HAP-1 (cell line): Measurements from ENCODE around the gene ZNF688.
"Not testable (repeated sequence)": the region's sequence is repeated elsewhere in the genome, so short reads cannot be mapped to it uniquely, and the experiment has no call there.

Source experiments
- DNase-seq, 2 experiments: peaks; one replicate each; pipeline ENCODE4 v3.0.0-alpha.2; 2016 to 2020; ENCODE audit warnings: low spot score in 2 of 2
- H3K27me3 ChIP-seq: fragments of 250-450 bp; sonication (Bioruptor Pico); 2 replicates; pipeline ENCODE4 v1.5.1; 2020; ENCODE audit warnings: low read depth, mild to moderate bottlenecking, moderate library complexity
- H3K36me3 ChIP-seq: fragments of 250-450 bp; sonication (Bioruptor Pico); replicated peaks from 2 replicates; pipeline ENCODE4 v1.5.1; 2020; ENCODE audit warnings: mild to moderate bottlenecking
- H3K4me1 ChIP-seq: fragments of 250-450 bp; sonication (Bioruptor Pico); 2 replicates; pipeline ENCODE4 v1.5.1; 2020; ENCODE audit warnings: mild to moderate bottlenecking
- H3K4me3 ChIP-seq: fragments of 250-450 bp; sonication (Bioruptor Pico); 2 replicates; pipeline ENCODE4 v1.5.1; 2020; ENCODE audit warnings: mild to moderate bottlenecking, moderate library complexity
- H3K9me3 ChIP-seq: fragments of 250-450 bp; sonication (Bioruptor Pico); 2 replicates; pipeline ENCODE4 v1.5.1; 2020; ENCODE audit warnings: mild to moderate bottlenecking, moderate library complexity
- in situ Hi-C: fragments of 300-500 bp; cut with MboI; formaldehyde crosslinking; loops from 3 replicates; pipeline ENCODE4 v1.14.3; 2020; ENCODE audit warnings: low sequenced_read_pairs, inconsistent platforms, mixed read lengths

Gene ZNF688

GRCh38 chr16:30602616-30603277 lies 31.2 kb upstream of the ZNF688 start:
- DNase-seq = no peak
- Histone ChIP-seq H3K4me1 (no peaks in the 10 kb centered on the region), H3K27me3 (no peaks in the 10 kb centered on the region), H3K36me3 (peaks cover 43% of the 10 kb centered on the region), H3K9me3 (no peaks in the 10 kb centered on the region), H3K4me3 (no peak overlapping the region)
- in situ Hi-C loops = no loop called here

- H3K27me3 ChIP-seq = no peaks in the 10 kb centered on the region
- H3K9me3 ChIP-seq = no peaks in the 10 kb centered on the region
- peaks cover 37% of the 10 kb centered on the region for H3K36me3 ChIP-seq
- H3K4me3 ChIP-seq = no peak overlapping the region
- no peak for DNase-seq
- in situ Hi-C loops = no loop called here
- no peaks in the 10 kb centered on the region for H3K4me1 ChIP-seq
Measured at GRCh38 chr16:30601966-30602365, 30.5 kb upstream of the ZNF688 start.

- in situ Hi-C loops = no loop called here
- no peak overlapping the region for H3K4me3 ChIP-seq
Measured at GRCh38 chr16:30600929-30601328, 29.4 kb upstream of the ZNF688 start.

GRCh38 chr16:30600215-30600614 lies 28.7 kb upstream of the ZNF688 start:
- Histone ChIP-seq H3K9me3 (no peaks in the 10 kb centered on the region), H3K4me3 (no peak overlapping the region), H3K36me3 (peaks cover 23% of the 10 kb centered on the region), H3K27me3 (no peaks in the 10 kb centered on the region), H3K4me1 (no peaks in the 10 kb centered on the region)
- DNase-seq = no peak
- in situ Hi-C loops = no loop called here

More at GRCh38 chr16:30600929-30601328, 29.4 kb upstream of the ZNF688 start:
- H3K9me3 ChIP-seq = no peaks in the 10 kb centered on the region
- no peak for DNase-seq
- H3K4me1 ChIP-seq = no peaks in the 10 kb centered on the region
- H3K36me3 ChIP-seq = peaks cover 29% of the 10 kb centered on the region
- no peaks in the 10 kb centered on the region for H3K27me3 ChIP-seq

GRCh38 chr16:30592871-30593270 lies 21.4 kb upstream of the ZNF688 start:
- Histone ChIP-seq H3K36me3 (no peaks in the 10 kb centered on the region), H3K27me3 (no peaks in the 10 kb centered on the region), H3K9me3 (no peaks in the 10 kb centered on the region), H3K4me3 (no peak overlapping the region), H3K4me1 (no peaks in the 10 kb centered on the region)
- DNase-seq = no peak
- in situ Hi-C loops = no loop called here

- DNase-seq, H3K4me3 ChIP-seq, H3K4me1 ChIP-seq, H3K9me3 ChIP-seq, in situ Hi-C loops, H3K36me3 ChIP-seq, H3K27me3 ChIP-seq: not testable (repeated sequence)
Measured at GRCh38 chr16:30590869-30591268, 19.4 kb upstream of the ZNF688 start.

- H3K4me3 ChIP-seq, DNase-seq, in situ Hi-C loops, H3K36me3 ChIP-seq, H3K9me3 ChIP-seq, H3K27me3 ChIP-seq, H3K4me1 ChIP-seq: not testable (repeated sequence)
Measured at GRCh38 chr16:30589582-30589981, 18.1 kb upstream of the ZNF688 start.

- in situ Hi-C loops = no loop called here
- no peaks in the 10 kb centered on the region for H3K4me1 ChIP-seq
- H3K9me3 ChIP-seq = no peaks in the 10 kb centered on the region
- no peak overlapping the region for H3K4me3 ChIP-seq
- H3K36me3 ChIP-seq = no peaks in the 10 kb centered on the region
- no peaks in the 10 kb centered on the region for H3K27me3 ChIP-seq
- DNase-seq = no peak
Measured at GRCh38 chr16:30588651-30589050, 17.1 kb upstream of the ZNF688 start.

GRCh38 chr16:30585400-30586191 lies 14.1 kb upstream of the ZNF688 start, which contains the start of gene ZNF785:
TSS of gene ZNF785 (minus strand) at chr16:30585697. CDS start at chr16:30585611, 86 bp downstream.
- no peak for DNase-seq
- Histone ChIP-seq H3K36me3 (no peaks in the 10 kb centered on the region), H3K4me3 (no peak within 1 kb of the TSS), H3K27me3 (no peaks in the 10 kb centered on the region), H3K9me3 (no peaks in the 10 kb centered on the region), H3K4me1 (no peaks in the 10 kb centered on the region)
- in situ Hi-C loops = no loop called here

- in situ Hi-C loops = no loop called here
Measured at GRCh38 chr16:30585022-30585399, 13.5 kb upstream of the ZNF688 start.

GRCh38 chr16:30582611-30583340 lies 11.3 kb upstream of the ZNF688 start:
- Histone ChIP-seq H3K27me3 (no peaks in the 10 kb centered on the region), H3K9me3 (no peaks in the 10 kb centered on the region), H3K4me1 (no peaks in the 10 kb centered on the region), H3K4me3 (no peak overlapping the region), H3K36me3 (no peaks in the 10 kb centered on the region)
- in situ Hi-C loops = no loop called here
- DNase-seq = no peak

More at GRCh38 chr16:30585022-30585399, 13.5 kb upstream of the ZNF688 start:
- H3K36me3 ChIP-seq = no peaks in the 10 kb centered on the region
- H3K27me3 ChIP-seq = no peaks in the 10 kb centered on the region
- no peak for DNase-seq
- H3K9me3 ChIP-seq = no peaks in the 10 kb centered on the region
- no peaks in the 10 kb centered on the region for H3K4me1 ChIP-seq
- H3K4me3 ChIP-seq = no peak overlapping the region

- in situ Hi-C loops = no loop called here
- Histone ChIP-seq H3K36me3 (no peaks in the 10 kb centered on the region), H3K27me3 (no peaks in the 10 kb centered on the region), H3K9me3 (no peaks in the 10 kb centered on the region), H3K4me3 (no peak overlapping the region), H3K4me1 (no peaks in the 10 kb centered on the region)
- no peak for DNase-seq
Measured at GRCh38 chr16:30581457-30581856, 9.9 kb upstream of the ZNF688 start.

- Histone ChIP-seq H3K27me3 (no peaks in the 10 kb centered on the region), H3K4me3 (no peak overlapping the region), H3K36me3 (no peaks in the 10 kb centered on the region), H3K4me1 (peaks cover 14% of the 10 kb centered on the region), H3K9me3 (no peaks in the 10 kb centered on the region)
- DNase-seq = no peak
- in situ Hi-C loops = loop anchor here (10.0 kb wide), 1 partner anchor 140 kb away; the partner anchor contains the start of gene DCTPP1
Measured at GRCh38 chr16:30574678-30575077, 3.2 kb upstream of the ZNF688 start.
